ENCODE measurements around the gene DCAF8L2.

- TF ChIP-seq SUZ12 (IDR thresholded peaks at IDR 0.05) = no peak
- no peak for TF ChIP-seq TARDBP (IDR thresholded peaks at IDR 0.05)
- no peak for TF ChIP-seq FOXM1 (IDR thresholded peaks at IDR 0.05; ENCODE audit: borderline replicate concordance)
- TF ChIP-seq ZNF384 (IDR thresholded peaks at IDR 0.05) = no peak
- no peak for TF ChIP-seq FOXA1 (IDR thresholded peaks at IDR 0.05)
- no peak for TF ChIP-seq SP1 (IDR thresholded peaks at IDR 0.05)
- TF ChIP-seq HDGF (IDR thresholded peaks at IDR 0.05; ENCODE audit: borderline replicate concordance) = no peak
- no peak for TF ChIP-seq FOXK2 (IDR thresholded peaks at IDR 0.05)
- no peak for TF ChIP-seq BHLHE40 (IDR thresholded peaks at IDR 0.05; ENCODE audit: borderline replicate concordance)
- TF ChIP-seq NFRKB (IDR thresholded peaks at IDR 0.05) = no peak
- no peak for TF ChIP-seq ELF4 (IDR thresholded peaks at IDR 0.05)
- TF ChIP-seq L3MBTL2 (conservative IDR thresholded peaks at IDR 0.05) = no peak
- no peak for TF ChIP-seq LEF1 (IDR thresholded peaks at IDR 0.05; ENCODE audit: borderline replicate concordance)
- TF ChIP-seq PKNOX1 (IDR thresholded peaks at IDR 0.05) = no peak
Measured at GRCh38 chrX:27608671-27609070, 18.5 kb downstream of the DCAF8L2 start.

All from HEK293T (cell line).